ENCODE data around the gene PRKCA.

Gene PRKCA

DNA sequence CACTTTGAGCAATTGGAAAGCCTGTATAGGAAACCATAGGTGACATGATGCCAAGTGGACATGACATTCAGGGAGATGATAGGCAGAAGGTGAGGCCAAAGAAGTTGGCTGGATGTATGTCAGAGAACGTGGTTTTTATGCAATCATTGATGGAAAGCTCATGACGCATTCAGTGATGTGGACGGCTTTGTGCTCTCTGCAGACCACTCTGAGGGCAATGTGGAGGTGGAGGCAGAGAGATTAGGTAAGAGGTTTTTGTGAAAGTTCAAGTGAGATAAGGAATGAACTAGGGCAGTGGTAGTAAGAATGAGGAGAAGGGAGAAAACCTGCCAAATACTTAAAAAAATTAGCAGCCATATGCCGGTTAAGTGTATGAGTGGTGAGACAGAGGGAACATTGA, 99.0 kb downstream of the PRKCA start:
- Histone ChIP-seq H3K27me3 (ENCODE audit: control insufficient read depth in 1 of 2, insufficient read depth in 2 of 2, low read length in 2 of 2) (no peaks in the 10 kb centered on the region), H3K9me3 (ENCODE audit: control insufficient read depth in 2 of 2, low read length in 2 of 2) (no peaks in the 10 kb centered on the region), H3K27ac (ENCODE audit: low read length) (no peak overlapping the region), H3K4me3 (ENCODE audit: low read length in 2 of 2) (no peak overlapping the region), H3K36me3 (ENCODE audit: control insufficient read depth in 2 of 2, insufficient read depth in 2 of 2, low read length in 2 of 2) (no peaks in the 10 kb centered on the region), H3K4me1 (ENCODE audit: control insufficient read depth, insufficient read depth, low read length) (peaks cover 19% of the 10 kb centered on the region), H3K9ac (ENCODE audit: low read length in 2 of 2) (no peak overlapping the region)

DNA sequence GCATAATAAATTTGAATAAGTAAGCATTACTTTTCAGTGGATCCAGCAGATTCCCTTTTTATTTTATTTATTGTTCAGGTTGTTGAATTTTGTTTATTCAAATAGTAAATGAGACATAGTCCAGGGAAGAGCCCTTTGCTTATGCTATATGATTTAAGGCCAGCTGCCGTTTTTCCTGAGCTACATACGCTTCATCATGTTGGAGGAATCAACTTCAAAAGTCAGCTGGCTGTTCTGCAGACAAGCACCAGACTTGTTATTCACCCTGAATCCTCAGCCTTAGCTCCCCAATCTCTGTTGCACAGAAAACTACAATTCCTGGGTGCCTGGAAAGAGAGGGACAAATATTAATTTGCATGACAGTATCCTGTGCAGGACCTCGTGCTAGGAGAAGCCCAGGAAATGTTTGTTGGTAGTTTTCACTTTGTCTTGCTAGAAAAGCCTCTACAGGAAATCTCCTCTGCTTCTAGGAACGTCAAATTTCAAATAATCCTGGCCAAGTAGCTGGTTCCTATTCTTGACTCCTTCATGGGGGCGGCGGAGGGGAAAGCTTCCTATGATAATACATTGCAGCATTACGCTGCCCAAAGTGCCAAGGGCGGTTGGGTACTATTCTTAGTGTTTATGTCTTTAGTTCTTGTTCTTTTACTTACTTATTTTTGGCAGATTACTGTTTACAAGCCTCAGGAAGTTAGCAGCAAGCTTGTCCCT, 101.6 kb downstream of the PRKCA start:
- H3K9ac ChIP-seq (ENCODE audit: low read length in 2 of 2), result peak overlapping the region in 1 of 2 donors; percentile 42
- no peaks in the 10 kb centered on the region for H3K9me3 ChIP-seq (ENCODE audit: control insufficient read depth in 2 of 2, low read length in 2 of 2)
- H3K27me3 ChIP-seq (ENCODE audit: control insufficient read depth in 1 of 2, insufficient read depth in 2 of 2, low read length in 2 of 2), result no peaks in the 10 kb centered on the region
- H3K36me3 ChIP-seq (ENCODE audit: control insufficient read depth in 2 of 2, insufficient read depth in 2 of 2, low read length in 2 of 2), result no peaks in the 10 kb centered on the region
- peaks cover 19% of the 10 kb centered on the region for H3K4me1 ChIP-seq (ENCODE audit: control insufficient read depth, insufficient read depth, low read length)
- peak overlapping the region; percentile 41 for H3K27ac ChIP-seq (ENCODE audit: low read length)
- H3K4me3 ChIP-seq (ENCODE audit: low read length in 2 of 2), result peak overlapping the region; percentile 15 to 44

DNA sequence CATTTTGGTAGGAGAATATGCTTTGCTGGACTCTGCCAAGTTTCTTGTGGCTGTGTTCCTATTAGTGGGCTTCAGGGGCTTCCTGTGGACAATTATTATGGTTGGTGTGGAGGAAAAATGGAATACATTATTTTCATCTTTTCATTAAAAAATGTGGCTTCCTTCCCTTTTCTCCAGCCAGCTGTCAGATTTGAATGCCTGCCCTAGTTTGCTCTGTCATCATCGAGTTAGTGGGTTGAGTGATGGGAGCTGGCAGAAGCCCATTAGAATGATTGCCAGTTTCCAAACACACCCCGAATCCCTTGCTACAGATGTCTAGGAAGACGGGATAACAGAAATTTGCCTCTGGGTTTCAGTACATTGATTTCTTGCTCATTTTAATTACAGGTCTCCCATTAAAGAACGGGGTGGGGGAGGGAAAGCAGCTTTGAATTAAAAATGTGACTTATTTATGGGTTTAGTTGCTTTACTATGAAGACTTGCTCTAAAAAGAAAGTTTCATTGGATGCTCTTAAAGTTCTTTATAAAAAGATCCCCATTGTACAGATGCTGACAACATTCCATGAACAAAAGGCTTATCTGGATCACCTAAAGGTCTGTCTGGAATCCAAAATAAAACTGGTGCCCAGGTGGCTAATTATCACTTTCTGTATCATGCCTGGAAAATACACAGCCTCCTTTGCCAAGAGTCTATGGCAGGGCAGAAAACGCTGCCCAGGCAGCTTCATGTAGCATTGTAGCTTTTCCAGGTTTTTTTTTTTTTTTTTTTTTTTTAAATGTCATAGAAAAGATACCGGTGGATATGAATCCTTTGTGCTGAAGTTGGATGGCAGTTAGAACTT, 103.6 kb downstream of the PRKCA start:
- peaks cover 19% of the 10 kb centered on the region for H3K4me1 ChIP-seq (ENCODE audit: control insufficient read depth, insufficient read depth, low read length)
- no peaks in the 10 kb centered on the region for H3K9me3 ChIP-seq (ENCODE audit: control insufficient read depth in 2 of 2, low read length in 2 of 2)
- H3K4me3 ChIP-seq (ENCODE audit: low read length in 2 of 2), result no peak overlapping the region
- no peaks in the 10 kb centered on the region for H3K27me3 ChIP-seq (ENCODE audit: control insufficient read depth in 1 of 2, insufficient read depth in 2 of 2, low read length in 2 of 2)
- no peak overlapping the region for H3K9ac ChIP-seq (ENCODE audit: low read length in 2 of 2)
- no peak overlapping the region for H3K27ac ChIP-seq (ENCODE audit: low read length)
- no peaks in the 10 kb centered on the region for H3K36me3 ChIP-seq (ENCODE audit: control insufficient read depth in 2 of 2, insufficient read depth in 2 of 2, low read length in 2 of 2)

DNA sequence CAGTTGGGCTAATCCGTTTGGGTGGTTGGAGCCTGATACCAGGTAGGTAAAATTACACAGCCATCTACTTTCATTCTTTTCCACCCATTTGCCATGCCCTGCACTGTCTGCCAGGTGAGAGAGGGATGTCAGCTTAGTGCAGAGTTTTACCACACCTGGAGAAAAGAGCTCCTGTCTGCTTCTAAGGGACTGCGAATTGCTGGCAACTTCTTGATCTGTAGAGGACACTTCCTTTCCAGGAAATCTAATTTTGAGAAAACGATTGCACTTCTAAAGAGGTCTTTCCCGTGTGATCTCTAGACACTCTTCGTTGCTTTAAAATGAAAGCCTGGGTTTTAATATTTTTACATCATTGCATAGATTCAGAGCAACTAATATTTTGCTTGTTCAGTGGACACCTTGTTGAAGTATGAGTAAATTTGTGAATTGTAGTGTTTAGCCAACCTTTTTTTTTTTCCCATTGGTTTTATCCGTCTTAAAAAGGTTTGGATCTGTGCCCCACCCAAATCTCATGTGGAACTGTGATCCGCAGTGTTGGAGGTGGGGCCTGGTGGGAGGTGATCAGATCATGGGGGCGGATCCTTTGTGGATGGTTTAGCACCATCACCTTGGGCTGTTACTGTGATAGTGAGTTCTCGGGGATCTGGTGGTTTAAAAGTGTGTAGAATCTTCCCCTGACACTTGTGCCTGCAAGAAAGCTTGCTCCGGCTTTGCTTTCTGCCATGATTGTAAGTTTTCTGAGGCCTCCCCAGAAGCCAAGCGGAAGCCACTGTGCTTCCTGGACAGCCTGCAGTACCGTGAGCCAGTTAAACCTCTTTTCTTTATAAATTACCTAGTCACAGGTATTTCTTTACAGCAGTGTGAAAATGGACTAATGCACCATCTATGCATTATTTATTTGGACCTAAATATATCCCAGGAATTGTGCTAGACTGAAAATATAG, 104.6 kb downstream of the PRKCA start:
- Histone ChIP-seq H3K9ac (ENCODE audit: low read length in 2 of 2) (no peak overlapping the region), H3K4me1 (ENCODE audit: control insufficient read depth, insufficient read depth, low read length) (peaks cover 19% of the 10 kb centered on the region), H3K36me3 (ENCODE audit: control insufficient read depth in 2 of 2, insufficient read depth in 2 of 2, low read length in 2 of 2) (no peaks in the 10 kb centered on the region), H3K27me3 (ENCODE audit: control insufficient read depth in 1 of 2, insufficient read depth in 2 of 2, low read length in 2 of 2) (no peaks in the 10 kb centered on the region), H3K9me3 (ENCODE audit: control insufficient read depth in 2 of 2, low read length in 2 of 2) (no peaks in the 10 kb centered on the region), H3K27ac (ENCODE audit: low read length) (no peak overlapping the region), H3K4me3 (ENCODE audit: low read length in 2 of 2) (no peak overlapping the region)

DNA sequence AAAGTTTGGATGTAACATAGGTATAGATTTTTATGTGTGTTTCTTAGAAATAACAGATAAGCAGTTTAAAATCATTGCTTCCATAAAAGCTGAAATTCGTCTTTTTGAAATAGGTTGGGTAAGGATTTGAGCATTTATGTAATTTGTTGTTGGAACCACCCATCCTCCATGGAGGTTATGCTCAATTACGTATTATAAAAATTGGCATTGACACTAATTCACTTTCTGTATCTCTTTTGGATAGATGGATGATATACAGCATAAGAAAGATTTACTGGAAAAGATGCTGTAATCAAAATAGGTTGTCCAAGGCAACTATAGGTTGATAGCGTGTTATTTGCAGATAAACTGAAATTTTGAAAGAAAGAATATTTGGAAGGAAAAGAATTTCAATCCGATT, 105.5 kb downstream of the PRKCA start:
- Histone ChIP-seq H3K36me3 (ENCODE audit: control insufficient read depth in 2 of 2, insufficient read depth in 2 of 2, low read length in 2 of 2) (no peaks in the 10 kb centered on the region), H3K27ac (ENCODE audit: low read length) (no peak overlapping the region), H3K9ac (ENCODE audit: low read length in 2 of 2) (no peak overlapping the region), H3K9me3 (ENCODE audit: control insufficient read depth in 2 of 2, low read length in 2 of 2) (no peaks in the 10 kb centered on the region), H3K27me3 (ENCODE audit: control insufficient read depth in 1 of 2, insufficient read depth in 2 of 2, low read length in 2 of 2) (no peaks in the 10 kb centered on the region), H3K4me3 (ENCODE audit: low read length in 2 of 2) (no peak overlapping the region), H3K4me1 (ENCODE audit: control insufficient read depth, insufficient read depth, low read length) (peaks cover 19% of the 10 kb centered on the region)

DNA sequence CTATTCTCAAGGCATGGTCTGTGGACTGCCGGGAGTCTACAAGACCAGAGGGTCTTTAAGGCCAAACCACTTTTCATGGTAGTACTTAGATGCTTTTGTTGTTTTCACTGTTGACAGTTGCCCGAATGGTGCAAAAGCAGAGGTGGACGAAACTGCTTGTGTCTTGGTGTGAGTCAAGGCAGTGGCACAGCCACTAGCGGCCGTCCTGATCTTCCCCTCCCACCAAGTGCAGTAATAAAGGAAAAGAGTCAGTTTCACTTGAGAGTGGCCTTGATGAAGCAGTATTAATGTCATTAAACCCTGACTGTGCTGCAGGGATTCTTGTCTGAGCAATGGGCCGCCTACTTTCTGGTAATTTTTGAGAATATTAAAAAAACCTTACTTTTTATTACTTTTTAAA, 109.1 kb downstream of the PRKCA start:
- Histone ChIP-seq H3K4me3 (ENCODE audit: low read length in 2 of 2) (no peak overlapping the region), H3K9me3 (ENCODE audit: control insufficient read depth in 2 of 2, low read length in 2 of 2) (no peaks in the 10 kb centered on the region), H3K4me1 (ENCODE audit: control insufficient read depth, insufficient read depth, low read length) (no peaks in the 10 kb centered on the region), H3K27ac (ENCODE audit: low read length) (no peak overlapping the region), H3K27me3 (ENCODE audit: control insufficient read depth in 1 of 2, insufficient read depth in 2 of 2, low read length in 2 of 2) (no peaks in the 10 kb centered on the region), H3K9ac (ENCODE audit: low read length in 2 of 2) (no peak overlapping the region), H3K36me3 (ENCODE audit: control insufficient read depth in 2 of 2, insufficient read depth in 2 of 2, low read length in 2 of 2) (no peaks in the 10 kb centered on the region)

DNA sequence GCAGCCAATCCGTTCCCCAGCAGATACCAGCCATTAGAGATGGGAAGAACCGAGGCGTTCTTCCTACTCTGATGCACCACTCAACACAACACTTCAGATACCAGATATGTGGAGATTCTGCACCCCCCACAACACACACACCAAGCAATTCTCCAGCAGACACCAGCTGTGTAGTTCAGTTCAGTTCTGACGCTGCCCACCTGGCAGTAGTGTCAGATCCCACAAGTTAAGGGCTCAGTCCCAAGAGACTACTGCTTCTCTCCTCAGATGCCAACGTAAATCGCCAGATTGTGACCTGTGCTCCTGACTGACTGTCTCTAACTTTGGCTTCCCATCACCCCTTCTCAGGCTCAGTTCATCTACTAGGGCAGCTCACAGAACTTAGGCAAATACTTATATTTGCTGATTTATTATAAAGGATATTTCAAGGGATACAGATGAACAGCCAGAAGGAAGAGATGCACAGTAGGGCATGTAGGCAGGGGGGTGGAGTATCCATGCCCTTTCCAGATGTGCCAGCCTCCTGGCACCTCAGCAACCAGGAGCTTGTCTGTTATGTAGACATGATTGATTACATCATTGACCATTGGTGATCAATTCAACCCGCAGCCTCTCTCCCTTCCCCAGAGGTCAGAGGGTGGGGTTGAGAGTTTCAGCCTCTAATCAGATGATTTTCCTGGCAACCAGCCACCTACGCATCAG, 110.6 kb downstream of the PRKCA start:
- Histone ChIP-seq H3K36me3 (ENCODE audit: control insufficient read depth in 2 of 2, insufficient read depth in 2 of 2, low read length in 2 of 2) (no peaks in the 10 kb centered on the region), H3K4me3 (ENCODE audit: low read length in 2 of 2) (no peak overlapping the region), H3K9me3 (ENCODE audit: control insufficient read depth in 2 of 2, low read length in 2 of 2) (no peaks in the 10 kb centered on the region), H3K4me1 (ENCODE audit: control insufficient read depth, insufficient read depth, low read length) (no peaks in the 10 kb centered on the region), H3K27me3 (ENCODE audit: control insufficient read depth in 1 of 2, insufficient read depth in 2 of 2, low read length in 2 of 2) (no peaks in the 10 kb centered on the region), H3K9ac (ENCODE audit: low read length in 2 of 2) (no peak overlapping the region), H3K27ac (ENCODE audit: low read length) (no peak overlapping the region)

DNA sequence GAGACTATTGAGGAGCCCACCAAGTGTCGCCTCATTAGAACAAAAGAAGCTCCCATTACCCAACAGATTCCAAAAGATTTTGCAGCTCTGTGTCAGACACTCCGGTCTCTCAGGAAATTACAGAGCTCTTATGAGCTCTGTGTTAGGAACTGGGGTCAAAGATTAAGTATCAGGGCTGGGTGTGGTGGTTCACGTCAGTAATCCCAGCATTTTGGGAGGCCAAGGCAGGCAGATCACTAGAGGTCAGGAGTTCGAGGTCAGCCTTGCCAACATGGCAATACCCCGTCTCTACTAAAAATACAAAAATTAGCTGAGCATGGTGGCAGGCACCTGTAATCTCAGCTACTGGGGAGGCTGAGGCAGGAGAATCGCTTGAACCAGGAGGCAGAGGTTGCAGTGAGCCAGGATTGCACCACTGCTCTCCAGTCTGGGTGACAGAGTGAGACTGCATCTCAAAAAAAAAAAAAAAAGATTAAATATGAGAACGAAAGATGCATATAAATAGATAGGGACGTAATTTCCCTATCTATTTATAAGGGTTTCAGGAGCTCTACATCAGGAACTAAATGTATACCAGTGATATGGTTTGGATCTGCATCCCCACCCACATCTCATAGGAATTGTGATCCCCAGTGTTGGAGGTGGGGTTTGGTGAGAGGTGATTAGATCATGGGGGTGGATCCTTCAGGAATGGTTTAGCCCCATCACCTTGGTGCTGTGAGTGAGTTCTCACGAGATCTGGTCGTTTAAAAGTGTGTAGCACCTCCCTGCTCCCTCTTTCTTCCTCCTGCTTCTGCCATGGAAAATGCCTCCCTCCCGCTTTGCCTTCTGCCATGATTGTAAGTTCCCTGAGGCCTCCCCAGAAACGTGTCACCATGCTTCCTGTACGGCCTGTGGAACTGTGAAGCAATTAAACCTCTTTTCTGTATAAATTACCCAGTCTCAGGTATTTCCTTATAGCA, 111.4 kb downstream of the PRKCA start:
- Histone ChIP-seq H3K27ac (ENCODE audit: low read length) (no peak overlapping the region), H3K27me3 (ENCODE audit: control insufficient read depth in 1 of 2, insufficient read depth in 2 of 2, low read length in 2 of 2) (no peaks in the 10 kb centered on the region), H3K9ac (ENCODE audit: low read length in 2 of 2) (no peak overlapping the region), H3K4me3 (ENCODE audit: low read length in 2 of 2) (no peak overlapping the region), H3K9me3 (ENCODE audit: control insufficient read depth in 2 of 2, low read length in 2 of 2) (no peaks in the 10 kb centered on the region), H3K36me3 (ENCODE audit: control insufficient read depth in 2 of 2, insufficient read depth in 2 of 2, low read length in 2 of 2) (no peaks in the 10 kb centered on the region), H3K4me1 (ENCODE audit: control insufficient read depth, insufficient read depth, low read length) (no peaks in the 10 kb centered on the region)

DNA sequence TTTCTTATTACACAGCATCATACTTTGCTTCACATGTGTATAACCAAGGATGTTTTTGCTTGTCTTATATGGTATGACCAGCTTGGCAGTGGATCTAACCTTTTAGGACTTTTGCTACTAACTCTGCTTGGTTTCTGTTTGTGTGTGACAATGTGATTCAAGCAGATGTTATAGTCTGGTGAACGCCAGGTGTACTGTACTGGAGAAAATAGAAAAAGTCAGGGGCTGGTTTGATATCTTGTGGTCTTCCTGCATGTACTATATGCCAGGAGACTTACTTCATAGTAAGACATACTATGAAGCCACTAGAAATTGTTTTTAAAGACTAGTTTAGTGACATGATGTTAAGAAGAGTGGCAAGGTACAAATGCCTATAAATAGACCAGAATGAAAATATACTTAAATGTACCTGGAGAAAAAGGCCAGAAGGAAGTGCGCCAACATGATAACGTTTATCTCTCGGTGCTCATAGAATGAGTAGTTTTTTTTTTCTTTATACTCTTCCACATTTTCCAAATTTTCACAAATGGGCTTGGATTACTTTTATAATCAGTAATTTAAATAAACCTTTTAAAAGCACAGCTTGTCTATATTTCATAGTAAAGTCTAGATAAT, 112.3 kb downstream of the PRKCA start:
- Histone ChIP-seq H3K36me3 (ENCODE audit: control insufficient read depth in 2 of 2, insufficient read depth in 2 of 2, low read length in 2 of 2) (no peaks in the 10 kb centered on the region), H3K9me3 (ENCODE audit: control insufficient read depth in 2 of 2, low read length in 2 of 2) (no peaks in the 10 kb centered on the region), H3K9ac (ENCODE audit: low read length in 2 of 2) (no peak overlapping the region), H3K27ac (ENCODE audit: low read length) (no peak overlapping the region), H3K27me3 (ENCODE audit: control insufficient read depth in 1 of 2, insufficient read depth in 2 of 2, low read length in 2 of 2) (no peaks in the 10 kb centered on the region), H3K4me3 (ENCODE audit: low read length in 2 of 2) (no peak overlapping the region), H3K4me1 (ENCODE audit: control insufficient read depth, insufficient read depth, low read length) (no peaks in the 10 kb centered on the region)
